ENCODE results near the gene FCRL5. TPM values are rescaled to one million over a fixed set of nuclear protein-coding genes. Genes with fewer than 3 reads are reported as not detected.
A peak's percentile ranks its signal among the peaks of the same experiment; 100 is the strongest.

Gene FCRL5
- total RNA-seq, 1 donor from 2014 or later, result not detected

GRCh38 chr1:157515709-157516108, 36.6 kb downstream of the FCRL5 start:
- Mint-ChIP-seq H3K9me3 (no peaks in the 10 kb centered on the region), H3K27me3 (ENCODE audit: low read depth) (no peaks in the 10 kb centered on the region), H3K36me3 (no peaks in the 10 kb centered on the region), H3K4me3 (no peak overlapping the region), H3K27ac (no peak overlapping the region), H3K4me1 (peaks cover 11% of the 10 kb centered on the region)
- no peak for DNase-seq (ENCODE audit: low spot score in 2 of 2, unreplicated experiment in 2 of 2)
- TF ChIP-seq CTCF (IDR thresholded peaks at IDR 0.05; ENCODE audit: unreplicated experiment), result no peak

DNA sequence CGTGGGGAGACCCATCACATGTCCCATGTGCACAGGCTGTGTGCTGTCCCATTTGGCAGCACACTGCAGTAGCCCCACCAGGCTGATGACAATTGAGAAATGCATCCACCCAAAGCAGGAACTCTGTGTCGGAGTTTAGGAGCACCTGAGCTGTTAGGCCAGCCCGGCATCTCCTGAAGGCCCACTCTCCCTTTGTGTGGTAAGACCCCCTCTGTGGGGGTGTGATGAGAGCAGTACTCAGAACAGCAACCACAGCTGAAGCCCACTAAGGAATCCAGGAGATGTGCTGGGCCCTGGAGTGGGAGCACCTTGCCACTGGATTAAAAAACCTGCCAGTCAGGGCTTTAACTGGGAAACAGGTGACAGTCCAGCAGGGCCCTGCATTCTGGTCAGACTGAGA, 37.2 kb downstream of the FCRL5 start:
- TF ChIP-seq CTCF (IDR thresholded peaks at IDR 0.05; ENCODE audit: unreplicated experiment), result no peak
- no peak overlapping the region for H3K4me3 Mint-ChIP-seq
- DNase-seq (ENCODE audit: low spot score in 2 of 2, unreplicated experiment in 2 of 2), result no peak
- H3K4me1 Mint-ChIP-seq, result peaks cover 11% of the 10 kb centered on the region
- no peak overlapping the region for H3K27ac Mint-ChIP-seq
- no peaks in the 10 kb centered on the region for H3K36me3 Mint-ChIP-seq
- no peaks in the 10 kb centered on the region for H3K9me3 Mint-ChIP-seq
- H3K27me3 Mint-ChIP-seq (ENCODE audit: low read depth), result no peaks in the 10 kb centered on the region

GRCh38 chr1:157512036-157512969, 40.0 kb downstream of the FCRL5 start:
- peaks cover 11% of the 10 kb centered on the region for H3K4me1 Mint-ChIP-seq
- H3K9me3 Mint-ChIP-seq, result no peaks in the 10 kb centered on the region
- no peak overlapping the region for H3K4me3 Mint-ChIP-seq
- H3K27ac Mint-ChIP-seq, result no peak overlapping the region
- no peak for DNase-seq (ENCODE audit: low spot score in 2 of 2, unreplicated experiment in 2 of 2)
- peaks cover 8% of the 10 kb centered on the region for H3K27me3 Mint-ChIP-seq (ENCODE audit: low read depth)
- TF ChIP-seq CTCF (IDR thresholded peaks at IDR 0.05; ENCODE audit: unreplicated experiment), result no peak
- no peaks in the 10 kb centered on the region for H3K36me3 Mint-ChIP-seq

GRCh38 chr1:157509546-157510232, 42.6 kb downstream of the FCRL5 start:
- no peak for TF ChIP-seq CTCF (IDR thresholded peaks at IDR 0.05; ENCODE audit: unreplicated experiment)
- no peak overlapping the region for H3K4me3 Mint-ChIP-seq
- DNase-seq (ENCODE audit: low spot score in 2 of 2, unreplicated experiment in 2 of 2), result no peak
- H3K36me3 Mint-ChIP-seq, result no peaks in the 10 kb centered on the region
- H3K4me1 Mint-ChIP-seq, result peaks cover 13% of the 10 kb centered on the region
- no peaks in the 10 kb centered on the region for H3K9me3 Mint-ChIP-seq
- no peak overlapping the region for H3K27ac Mint-ChIP-seq
- H3K27me3 Mint-ChIP-seq (ENCODE audit: low read depth), result peaks cover 10% of the 10 kb centered on the region

GRCh38 chr1:157505481-157506272, 46.6 kb downstream of the FCRL5 start:
- Mint-ChIP-seq H3K27ac (no peak overlapping the region), H3K27me3 (ENCODE audit: low read depth) (peaks cover 10% of the 10 kb centered on the region), H3K4me1 (peaks cover 2% of the 10 kb centered on the region), H3K9me3 (peaks cover 7% of the 10 kb centered on the region), H3K4me3 (no peak overlapping the region), H3K36me3 (no peaks in the 10 kb centered on the region)
- peak in 1 of 2 experiments; percentile 52 for DNase-seq (ENCODE audit: low spot score in 2 of 2, unreplicated experiment in 2 of 2)
- peak; percentile 55 for TF ChIP-seq CTCF (IDR thresholded peaks at IDR 0.05; ENCODE audit: unreplicated experiment)
